DOHH2 (cell line): Measurements from ENCODE around the gene MXD3.

Source experiments
- H3F3A ChIP-seq: fragments of 200-600 bp; sonication (generic), shearing (Covaris generic); 2 replicates; pipeline ENCODE4 v1.6.0; 2016; ENCODE audit warnings: antibody characterized with exemption, mild to moderate bottlenecking; ENCODE audit not compliant: control insufficient read depth, insufficient read depth
- H3K27ac ChIP-seq: fragments of 200-600 bp; sonication (generic); 2 replicates; pipeline ENCODE4 v1.5.1; 2014; ENCODE audit warnings: low read depth, mild to moderate bottlenecking, low read length, moderate library complexity
- H3K27me3 ChIP-seq: fragments of 200-600 bp; sonication (generic); 2 replicates; pipeline ENCODE4 v1.6.1; 2014; ENCODE audit warnings: mild to moderate bottlenecking, low read length, mixed read lengths; ENCODE audit not compliant: control insufficient read depth
- H3K36me3 ChIP-seq: fragments of 200-600 bp; sonication (generic); 2 replicates; pipeline ENCODE4 v1.6.1; 2014; ENCODE audit warnings: mild to moderate bottlenecking, low read length, moderate library complexity, mixed read lengths; ENCODE audit not compliant: control insufficient read depth
- H3K4me1 ChIP-seq: fragments of 200-600 bp; sonication (generic); 2 replicates; pipeline ENCODE4 v1.6.1; 2014; ENCODE audit warnings: mild to moderate bottlenecking, low read length, mixed read lengths; ENCODE audit not compliant: control insufficient read depth
- H3K4me2 ChIP-seq: fragments of 200-600 bp; sonication (generic); 2 replicates; pipeline ENCODE4 v1.6.0; 2014; ENCODE audit warnings: mild to moderate bottlenecking, low read length, moderate library complexity
- H3K4me3 ChIP-seq: fragments of 200-600 bp; sonication (generic); 2 replicates; pipeline ENCODE4 v1.5.1; 2014; ENCODE audit warnings: mild to moderate bottlenecking, low read length, mixed read lengths
- H3K79me2 ChIP-seq: fragments of 200-600 bp; sonication (generic); 2 replicates; pipeline ENCODE4 v1.6.1; 2014; ENCODE audit warnings: mild to moderate bottlenecking, low read length, mixed read lengths; ENCODE audit not compliant: control insufficient read depth
- H3K9me2 ChIP-seq: fragments of 200-600 bp; sonication (generic); replicated peaks from 2 replicates; pipeline ENCODE4 v1.6.1; 2014; ENCODE audit warnings: mild to moderate bottlenecking, low read length, mixed read lengths; ENCODE audit not compliant: control insufficient read depth
- H3K9me3 ChIP-seq: fragments of 200-600 bp; sonication (generic); 2 replicates; pipeline ENCODE4 v1.6.1; 2014; ENCODE audit warnings: antibody characterized with exemption, low read length, mixed read lengths; ENCODE audit not compliant: control insufficient read depth, insufficient read depth
- H4K20me1 ChIP-seq: fragments of 200-600 bp; sonication (generic); 2 replicates; pipeline ENCODE4 v1.6.0; 2014; ENCODE audit warnings: low read depth, mild to moderate bottlenecking, antibody characterized with exemption, low read length, moderate library complexity; ENCODE audit not compliant: control insufficient read depth, insufficient read depth
- CTCF ChIP-seq: fragments of 200-600 bp; sonication (generic); IDR thresholded peaks from one replicate; pipeline ENCODE4 v1.5.1; 2014; ENCODE audit warnings: antibody characterized with exemption, mild to moderate bottlenecking, low read depth, low read length; ENCODE audit not compliant: poor library complexity, severe bottlenecking
- EZH2phosphoT487 ChIP-seq: fragments of 200-600 bp; sonication (generic); IDR thresholded peaks from 2 replicates; pipeline ENCODE4 v1.6.1; 2017; ENCODE audit warnings: borderline replicate concordance, mild to moderate bottlenecking, antibody characterized with exemption, low read length, moderate library complexity, mixed read lengths

MXD3 gene

GRCh38 chr5:177270653-177271052 lies 41.0 kb downstream of the MXD3 start:
- Histone ChIP-seq H3K27ac (no peak overlapping the region), H3K4me3 (no peak overlapping the region), H3K79me2 (no peaks in the 10 kb centered on the region), H3F3A (0 out of 2 replicates have a peak, but pooled peaks cover 4% of the 10 kb centered on the region), H3K9me2 (no peaks in the 10 kb centered on the region), H3K4me1 (peaks cover under 1% of the 10 kb centered on the region; the same call in 1 of the 2 replicates), H3K27me3 (no peaks in the 10 kb centered on the region), H3K36me3 (peaks cover 77% of the 10 kb centered on the region), H3K9me3 (no peaks in the 10 kb centered on the region), H4K20me1 (no peaks in the 10 kb centered on the region; the same call in 1 of the 2 replicates), H3K4me2 (no peak overlapping the region)
- TF ChIP-seq CTCF, result no peak
- no peak for TF ChIP-seq EZH2phosphoT487

GRCh38 chr5:177269976-177270375 lies 41.7 kb downstream of the MXD3 start:
- no peak for TF ChIP-seq CTCF
- H3K27ac ChIP-seq, result no peak overlapping the region
- peaks cover 78% of the 10 kb centered on the region for H3K36me3 ChIP-seq
- H3K4me3 ChIP-seq, result no peak overlapping the region
- H3K4me2 ChIP-seq, result no peak overlapping the region
- H3K79me2 ChIP-seq, result no peaks in the 10 kb centered on the region
- no peaks in the 10 kb centered on the region for H3K4me1 ChIP-seq
- no peaks in the 10 kb centered on the region for H3K9me2 ChIP-seq
- 0 out of 2 replicates have a peak, but pooled peaks cover 3% of the 10 kb centered on the region for H3F3A ChIP-seq
- no peaks in the 10 kb centered on the region for H3K27me3 ChIP-seq
- no peaks in the 10 kb centered on the region; the same call in 1 of the 2 replicates for H4K20me1 ChIP-seq
- H3K9me3 ChIP-seq, result no peaks in the 10 kb centered on the region

- Histone ChIP-seq H3K4me2 (no peak overlapping the region), H3K4me1 (no peaks in the 10 kb centered on the region), H3K27me3 (no peaks in the 10 kb centered on the region), H4K20me1 (no peaks in the 10 kb centered on the region; the same call in 1 of the 2 replicates), H3K9me2 (no peaks in the 10 kb centered on the region), H3K79me2 (no peaks in the 10 kb centered on the region), H3F3A (0 out of 2 replicates have a peak, but pooled peaks cover 3% of the 10 kb centered on the region), H3K27ac (no peak overlapping the region), H3K4me3 (no peak overlapping the region), H3K36me3 (peaks cover 82% of the 10 kb centered on the region), H3K9me3 (no peaks in the 10 kb centered on the region)
- TF ChIP-seq CTCF, result no peak
- no peak for TF ChIP-seq EZH2phosphoT487
Measured at GRCh38 chr5:177269232-177269895, 42.3 kb downstream of the MXD3 start.
